Measurements from ENCODE around the gene PIEZO1.
"Not testable (repeated sequence)": the region's sequence is repeated elsewhere in the genome, so short reads cannot be mapped to it uniquely, and the experiment has no call there.

Gene PIEZO1

GRCh38 chr16:88804552-88805339 lies 19.7 kb upstream of the PIEZO1 start:
- no peak for DNase-seq (ENCODE audit: extremely low read depth in 1 of 2, low read depth in 1 of 2)

- DNase-seq (ENCODE audit: extremely low read depth in 1 of 2, low read depth in 1 of 2): no peak
Measured at GRCh38 chr16:88804173-88804551, 19.1 kb upstream of the PIEZO1 start.

GRCh38 chr16:88803264-88803987 lies 18.4 kb upstream of the PIEZO1 start, which contains the start of gene CDT1:
Gene CDT1, plus strand, starts transcription at chr16:88803789. Its CDS starts 43 bp downstream, at chr16:88803832.
- DNase-seq (ENCODE audit: extremely low read depth in 1 of 2, low read depth in 1 of 2): peak; percentile 49 to 79

DNA sequence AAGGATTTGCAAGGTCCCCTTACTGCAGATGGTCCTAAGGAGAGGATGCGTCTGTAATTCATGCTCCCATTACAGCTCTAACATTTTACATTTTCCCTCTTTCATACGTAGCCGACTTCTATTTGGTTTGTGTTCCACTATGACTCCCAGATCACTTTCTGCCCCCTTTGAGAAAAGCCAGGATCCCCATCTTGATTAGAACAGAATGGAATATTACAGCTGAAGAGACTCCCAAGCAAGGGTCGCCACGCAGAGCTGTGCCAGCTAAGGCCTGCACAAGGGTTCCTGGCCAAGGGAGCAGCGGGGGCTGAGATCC lies 15.2 kb upstream of the PIEZO1 start:
- no peak for DNase-seq (ENCODE audit: extremely low read depth in 1 of 2, low read depth in 1 of 2)

GRCh38 chr16:88799569-88800276 lies 14.7 kb upstream of the PIEZO1 start:
- no peak for DNase-seq (ENCODE audit: extremely low read depth in 1 of 2, low read depth in 1 of 2)

DNA sequence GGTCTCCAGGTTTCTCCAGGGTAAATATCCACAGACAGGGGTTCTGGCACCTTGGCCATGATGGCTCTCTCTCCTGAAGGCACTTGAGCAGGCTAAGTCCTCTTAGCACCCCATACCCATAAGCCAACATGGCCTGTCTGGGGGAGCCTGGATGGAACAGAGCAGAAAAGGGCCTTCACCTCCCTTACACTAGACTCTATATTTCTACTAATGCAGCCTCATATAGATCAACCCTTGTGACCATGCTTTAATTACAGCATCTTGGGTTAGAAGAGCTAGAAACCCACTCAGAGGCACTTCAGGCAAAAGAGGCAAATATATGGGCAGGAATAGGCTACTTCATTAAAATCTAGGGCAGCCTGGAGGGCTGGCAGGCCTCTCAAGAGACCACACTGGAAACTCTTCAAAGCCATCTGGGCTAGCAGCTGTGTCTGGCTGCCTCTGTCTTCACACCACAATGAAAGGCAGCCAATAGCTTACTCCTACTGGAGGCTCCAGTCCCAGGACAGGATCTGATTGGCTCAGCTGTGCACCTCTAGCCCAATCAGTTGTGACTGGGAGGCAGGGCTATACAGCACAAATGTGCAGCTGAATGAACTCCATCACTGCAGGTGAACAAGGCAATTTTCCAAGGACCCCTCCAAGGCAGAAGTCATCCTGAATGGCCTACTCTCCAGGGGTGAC lies 13.9 kb upstream of the PIEZO1 start:
- DNase-seq (ENCODE audit: extremely low read depth in 1 of 2, low read depth in 1 of 2): no peak

- DNase-seq (ENCODE audit: extremely low read depth in 1 of 2, low read depth in 1 of 2): no peak
Measured at GRCh38 chr16:88798073-88798472, 13.1 kb upstream of the PIEZO1 start.

- DNase-seq (ENCODE audit: extremely low read depth in 1 of 2, low read depth in 1 of 2): no peak
Measured at GRCh38 chr16:88796278-88796677, 11.3 kb upstream of the PIEZO1 start.

- no peak for DNase-seq (ENCODE audit: extremely low read depth in 1 of 2, low read depth in 1 of 2)
Measured at GRCh38 chr16:88793251-88793954, 8.4 kb upstream of the PIEZO1 start.

GRCh38 chr16:88792668-88793250 lies 7.7 kb upstream of the PIEZO1 start:
- DNase-seq (ENCODE audit: extremely low read depth in 1 of 2, low read depth in 1 of 2): no peak

DNA sequence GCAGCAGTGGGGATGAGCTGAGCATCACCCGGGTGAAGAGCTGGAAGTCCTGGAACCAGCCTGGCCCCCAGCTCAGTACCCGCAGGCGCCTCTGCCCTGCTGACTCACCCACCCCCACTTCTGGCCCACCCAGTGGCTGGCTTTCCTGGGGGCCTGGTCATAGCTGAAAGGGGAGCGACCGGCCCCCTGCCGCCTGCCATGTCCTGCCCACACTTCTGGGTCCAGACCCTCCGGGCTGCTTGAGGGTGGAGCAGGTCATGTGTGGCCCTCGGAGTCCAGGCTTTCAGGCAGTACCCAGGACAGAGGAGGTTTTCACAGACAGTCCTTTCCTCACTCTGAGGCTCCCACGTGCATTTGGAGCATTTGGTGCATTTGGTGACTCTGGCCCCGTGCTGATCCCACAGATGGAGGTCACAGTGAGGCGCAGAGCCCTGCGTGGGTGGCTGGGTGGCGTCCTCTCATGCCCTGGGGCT lies 7.1 kb upstream of the PIEZO1 start:
- DNase-seq (ENCODE audit: extremely low read depth in 1 of 2, low read depth in 1 of 2): no peak

DNA sequence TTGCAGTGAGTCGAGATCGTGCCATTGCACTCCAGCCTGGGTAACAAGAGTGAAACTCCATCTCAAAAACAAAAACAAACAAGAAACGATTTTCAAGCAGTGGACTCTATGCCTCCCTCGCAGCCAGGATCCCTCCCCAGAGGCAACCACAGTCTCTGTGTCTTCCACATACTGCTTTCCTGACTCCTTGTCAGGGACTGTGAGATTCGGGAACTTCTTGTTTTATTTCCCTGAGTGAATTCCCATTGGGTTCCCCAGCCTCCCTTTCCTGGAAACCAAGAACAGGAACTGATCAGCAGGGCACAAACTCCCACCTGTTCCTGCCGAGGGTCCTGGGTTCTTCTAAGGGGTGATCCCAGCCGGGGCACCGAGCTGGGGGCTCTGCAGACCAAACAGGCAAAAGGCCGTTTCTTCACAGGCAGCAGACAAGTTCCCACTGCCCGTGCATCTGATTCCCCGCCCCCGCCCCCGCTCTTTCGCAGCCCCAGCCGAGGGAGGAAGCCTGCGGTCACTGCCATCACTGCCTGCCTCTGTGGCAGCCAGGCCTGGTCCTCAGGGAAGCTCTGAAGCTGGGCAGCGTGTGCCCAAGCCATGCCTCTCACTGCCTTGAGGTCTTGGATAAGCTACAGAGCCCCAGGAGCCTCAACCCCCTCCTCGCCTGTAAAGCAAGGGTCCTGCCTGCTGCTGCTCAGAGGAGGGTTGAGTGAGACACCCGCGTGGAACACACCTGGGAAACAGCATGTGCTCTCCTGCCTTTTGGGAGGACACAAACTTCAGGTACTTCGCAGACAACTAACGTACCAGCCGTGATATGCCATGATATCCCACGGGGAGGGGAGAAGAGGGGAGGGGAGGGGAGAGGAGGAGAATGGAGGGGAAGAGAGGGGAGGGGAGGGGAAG lies 5.5 kb upstream of the PIEZO1 start:
- no peak for DNase-seq (ENCODE audit: extremely low read depth in 1 of 2, low read depth in 1 of 2)

DNA sequence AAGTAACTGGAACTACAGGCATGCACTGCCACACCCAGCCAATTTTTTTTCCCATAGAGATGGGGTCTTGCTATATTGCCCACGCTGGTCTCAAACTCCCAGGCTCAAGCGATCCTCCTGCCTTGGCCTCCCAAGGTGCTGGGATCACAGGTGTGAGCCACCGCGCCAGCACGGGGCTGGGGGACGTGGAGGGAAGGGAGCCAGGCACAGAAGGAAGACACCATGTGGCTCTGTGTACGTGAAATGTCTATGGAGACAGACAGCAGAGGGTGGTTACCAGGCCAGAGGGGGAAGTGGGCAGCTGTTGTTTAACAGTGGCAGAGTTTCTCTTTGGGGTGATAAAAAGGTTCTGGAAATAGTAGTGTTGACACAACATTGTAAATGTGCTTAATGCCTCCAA lies 4.6 kb upstream of the PIEZO1 start:
- DNase-seq (ENCODE audit: extremely low read depth in 1 of 2, low read depth in 1 of 2): no peak

GRCh38 chr16:88788749-88789148 lies 3.7 kb upstream of the PIEZO1 start:
- not testable (repeated sequence) for DNase-seq (ENCODE audit: extremely low read depth in 1 of 2, low read depth in 1 of 2)

DNA sequence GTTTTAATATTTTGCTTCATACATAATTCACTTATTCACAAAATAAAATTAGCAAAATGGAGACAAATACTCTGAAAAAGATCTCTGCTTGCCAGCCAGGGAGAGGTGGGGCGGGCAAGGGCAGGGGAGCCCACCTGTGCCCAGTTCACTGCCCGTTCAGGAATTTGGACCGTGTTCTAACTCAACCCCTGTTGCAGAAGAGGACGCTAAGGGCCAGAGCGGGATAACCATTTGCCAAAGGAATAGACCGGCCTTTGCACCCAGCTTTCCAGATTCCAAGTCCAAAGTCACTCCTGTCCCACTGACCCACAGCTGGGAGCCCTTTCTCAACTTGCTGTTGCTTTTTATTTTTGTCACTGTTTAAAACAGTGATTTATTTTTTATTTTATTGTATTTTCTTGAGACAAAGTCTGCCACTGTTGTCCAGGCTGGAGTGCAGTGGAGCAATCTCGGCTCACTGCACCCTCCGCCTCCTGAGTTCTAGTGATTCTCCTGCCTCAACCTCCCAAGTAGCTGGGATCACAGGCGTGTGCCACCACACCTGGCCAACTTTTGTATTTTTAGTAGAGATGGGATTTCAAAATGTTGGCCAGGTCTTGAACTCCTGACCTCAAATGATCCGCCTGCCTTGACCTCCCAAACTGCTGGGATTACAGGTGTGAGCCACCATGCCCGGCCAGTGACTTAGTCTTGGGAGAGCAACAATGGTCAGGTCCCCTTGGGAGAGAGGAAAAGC lies 2.7 kb upstream of the PIEZO1 start:
- DNase-seq (ENCODE audit: extremely low read depth in 1 of 2, low read depth in 1 of 2): no peak

GRCh38 chr16:88784856-88785105 lies 239 bp downstream of the PIEZO1 start:
- no peak for DNase-seq (ENCODE audit: extremely low read depth in 1 of 2, low read depth in 1 of 2)

GRCh38 chr16:88784074-88784855 lies 755 bp downstream of the PIEZO1 start:
- DNase-seq (ENCODE audit: extremely low read depth in 1 of 2, low read depth in 1 of 2): no peak
